ENCODE measurements around the gene BCL11A.

GRCh38 chr2:60440079-60440766 is 113.2 kb downstream of the BCL11A start:
- TF ChIP-seq CTCF (conservative IDR thresholded peaks at IDR 0.05; ENCODE audit: low read depth, low read length) (no peak), EZH2 (IDR thresholded peaks at IDR 0.05; ENCODE audit: borderline replicate concordance, low read depth, low read length, poor library complexity, severe bottlenecking) (no peak)

All from A673 (cell line).